Bronchial epithelial cell (primary cell): Measurements from ENCODE around the gene MGME1. TPM values are rescaled to one million over a fixed set of nuclear protein-coding genes. Genes with fewer than 3 reads are reported as not detected.

Experiments used
- DNase-seq: peaks from one replicate; pipeline ENCODE4 v3.0.0-alpha.2; 2010; ENCODE audit warnings: low read depth
- FAIRE-seq: peaks from 2 replicates; lab custom pipeline; 2011; peaks lifted over from hg19 to GRCh38; lab: Jason Lieb, UNC
- H3K27me3 ChIP-seq: 2 replicates; pipeline ENCODE4 v1.5.1; 2011; ENCODE audit warnings: low read length; ENCODE audit not compliant: control insufficient read depth, insufficient read depth
- H3K36me3 ChIP-seq: 2 replicates; pipeline ENCODE4 v1.5.1; 2011; ENCODE audit warnings: low read length; ENCODE audit not compliant: control insufficient read depth, insufficient read depth
- H3K4me3 ChIP-seq: 2 replicates; pipeline ENCODE4 v1.5.1; 2011; ENCODE audit warnings: mild to moderate bottlenecking, low read depth, low read length, control low read depth
- total RNA-seq: library from RNA; depleted of rRNA; stranded (reverse); fragments of >200 nt; gene quantifications from 2 replicates; pipeline ENCODE4 v1.2.1, GENCODE V29; 2014
- TF ChIP-seq, protein P1 (sequence below): IDR thresholded peaks from 2 replicates; pipeline ENCODE4 v1.5.1; 2011; ENCODE audit warnings: mild to moderate bottlenecking, moderate library complexity, low read length, control low read depth, inconsistent platforms; ENCODE audit not compliant: insufficient read depth, severe bottlenecking

The MGME1 gene
- total RNA-seq, 1 donor from 2014 or later = 10.3 TPM

DNA sequence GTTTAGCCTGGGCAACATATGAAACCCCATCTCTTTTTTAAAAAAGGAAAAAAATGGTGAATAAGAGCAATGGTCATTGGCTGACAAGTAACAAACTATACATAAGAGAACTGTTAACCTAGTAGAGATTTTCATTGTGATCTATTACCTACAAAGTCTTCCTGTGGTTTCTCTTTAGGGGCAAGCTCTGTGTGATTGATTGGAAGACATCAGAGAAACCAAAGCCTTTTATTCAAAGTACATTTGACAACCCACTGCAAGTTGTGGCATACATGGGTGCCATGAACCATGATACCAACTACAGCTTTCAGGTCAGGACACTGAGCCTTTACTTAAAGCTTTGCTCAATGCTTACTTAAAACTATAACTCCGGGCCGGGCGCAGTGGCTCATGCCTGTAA, 19.2 kb downstream of the MGME1 start:
- Histone ChIP-seq H3K36me3 (peaks cover 1% of the 10 kb centered on the region), H3K27me3 (no peaks in the 10 kb centered on the region), H3K4me3 (no peak overlapping the region)
- DNase-seq = no peak
- TF ChIP-seq, protein P1, sequence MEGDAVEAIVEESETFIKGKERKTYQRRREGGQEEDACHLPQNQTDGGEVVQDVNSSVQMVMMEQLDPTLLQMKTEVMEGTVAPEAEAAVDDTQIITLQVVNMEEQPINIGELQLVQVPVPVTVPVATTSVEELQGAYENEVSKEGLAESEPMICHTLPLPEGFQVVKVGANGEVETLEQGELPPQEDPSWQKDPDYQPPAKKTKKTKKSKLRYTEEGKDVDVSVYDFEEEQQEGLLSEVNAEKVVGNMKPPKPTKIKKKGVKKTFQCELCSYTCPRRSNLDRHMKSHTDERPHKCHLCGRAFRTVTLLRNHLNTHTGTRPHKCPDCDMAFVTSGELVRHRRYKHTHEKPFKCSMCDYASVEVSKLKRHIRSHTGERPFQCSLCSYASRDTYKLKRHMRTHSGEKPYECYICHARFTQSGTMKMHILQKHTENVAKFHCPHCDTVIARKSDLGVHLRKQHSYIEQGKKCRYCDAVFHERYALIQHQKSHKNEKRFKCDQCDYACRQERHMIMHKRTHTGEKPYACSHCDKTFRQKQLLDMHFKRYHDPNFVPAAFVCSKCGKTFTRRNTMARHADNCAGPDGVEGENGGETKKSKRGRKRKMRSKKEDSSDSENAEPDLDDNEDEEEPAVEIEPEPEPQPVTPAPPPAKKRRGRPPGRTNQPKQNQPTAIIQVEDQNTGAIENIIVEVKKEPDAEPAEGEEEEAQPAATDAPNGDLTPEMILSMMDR = no peak
- no peak for FAIRE-seq

GRCh38 chr20:17990278-17990972, 21.6 kb downstream of the MGME1 start:
- no peak overlapping the region for H3K4me3 ChIP-seq
- H3K36me3 ChIP-seq = peaks cover 1% of the 10 kb centered on the region
- FAIRE-seq = no peak
- no peaks in the 10 kb centered on the region for H3K27me3 ChIP-seq
- no peak for DNase-seq
- TF ChIP-seq, protein P1 = no peak

DNA sequence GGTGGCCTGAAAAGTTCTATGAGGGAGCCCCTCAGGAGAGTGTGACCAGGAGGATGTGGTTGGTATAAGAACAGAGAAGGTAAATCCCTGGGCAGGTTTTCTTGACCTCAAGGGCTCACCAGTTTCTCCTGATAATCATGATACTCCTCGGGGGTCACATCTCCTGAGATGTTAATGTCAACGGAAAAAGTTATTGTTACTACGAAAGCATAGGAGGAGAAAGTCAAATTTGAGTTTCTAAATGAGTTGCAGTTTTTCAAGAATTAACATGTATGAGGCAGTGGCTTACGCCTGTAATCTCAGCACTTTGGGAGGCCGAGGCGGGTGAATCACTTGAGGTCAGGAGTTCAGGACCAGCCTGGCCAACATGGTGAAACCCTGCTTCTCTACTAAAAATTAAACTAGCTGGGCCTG, 23.4 kb downstream of the MGME1 start:
- Histone ChIP-seq H3K27me3 (no peaks in the 10 kb centered on the region), H3K4me3 (no peak overlapping the region), H3K36me3 (peaks cover 1% of the 10 kb centered on the region)
- DNase-seq (no peak), FAIRE-seq (no peak)
- TF ChIP-seq, protein P1 = no peak

GRCh38 chr20:17992847-17993513, 24.2 kb downstream of the MGME1 start:
- DNase-seq = peak; percentile 69
- TF ChIP-seq, protein P1 = no peak
- Histone ChIP-seq H3K36me3 (peaks cover 1% of the 10 kb centered on the region), H3K27me3 (no peaks in the 10 kb centered on the region), H3K4me3 (no peak overlapping the region)
- no peak for FAIRE-seq

- FAIRE-seq (no peak), DNase-seq (no peak)
Observed at GRCh38 chr20:17993546-17993945, 24.7 kb downstream of the MGME1 start.

More at GRCh38 chr20:17993546-17993945, 24.7 kb downstream of the MGME1 start:
- Histone ChIP-seq H3K36me3 (peaks cover 1% of the 10 kb centered on the region), H3K27me3 (no peaks in the 10 kb centered on the region), H3K4me3 (no peak overlapping the region)
- TF ChIP-seq, protein P1 = no peak
